Neutrophil (primary cell): ENCODE results near the gene VPS8.

Experiments
- H3K27ac ChIP-seq: fragments of 200-600 bp; sonication (generic); 2 replicates; pipeline ENCODE4 v1.5.1; 2016; ENCODE audit warnings: mild to moderate bottlenecking, moderate library complexity
- H3K27me3 ChIP-seq: fragments of 200-600 bp; sonication (generic); 2 replicates; pipeline ENCODE4 v1.6.0; 2016; ENCODE audit warnings: mild to moderate bottlenecking
- H3K36me3 ChIP-seq: fragments of 200-600 bp; sonication (generic); 2 replicates; pipeline ENCODE4 v1.5.1; 2017
- H3K4me1 ChIP-seq, 2 experiments: fragments of 200-600 bp in 1 of 2; sonication (generic) in 1 of 2; 1 replicate in 1 of 2; 2 replicates in 1 of 2; pipeline versions ENCODE4 v1.5.1 to v1.6.1; 2013 to 2016; ENCODE audit warnings: low read depth in 1 of 2, low read length in 1 of 2, mild to moderate bottlenecking in 1 of 2, moderate library complexity in 1 of 2; ENCODE audit not compliant: control insufficient read depth in 1 of 2, insufficient read depth in 1 of 2
- H3K4me3 ChIP-seq, 2 experiments: fragments of 200-600 bp in 1 of 2; sonication (generic) in 1 of 2; 1 replicate in 1 of 2; 2 replicates in 1 of 2; pipeline ENCODE4 v1.5.1; 2013 to 2016; ENCODE audit warnings: low read depth in 1 of 2, low read length in 1 of 2, mild to moderate bottlenecking in 1 of 2, moderate library complexity in 1 of 2
- H3K9me3 ChIP-seq: fragments of 200-600 bp; sonication (generic); 2 replicates; pipeline ENCODE4 v1.5.1; 2016
- TF ChIP-seq, protein P1 (sequence below): fragments of 200-600 bp; sonication (generic); IDR thresholded peaks from 2 replicates; pipeline ENCODE4 v1.5.1; 2016; ENCODE audit warnings: antibody characterized with exemption

Gene VPS8

GRCh38 chr3:185029086-185029485, 217.1 kb downstream of the VPS8 start:
- Histone ChIP-seq H3K4me1 (no peaks in the 10 kb centered on the region), H3K27me3 (no peaks in the 10 kb centered on the region), H3K9me3 (no peaks in the 10 kb centered on the region), H3K27ac (no peak overlapping the region), H3K36me3 (peaks cover 70% of the 10 kb centered on the region), H3K4me3 (no peak overlapping the region)
- TF ChIP-seq, protein P1, sequence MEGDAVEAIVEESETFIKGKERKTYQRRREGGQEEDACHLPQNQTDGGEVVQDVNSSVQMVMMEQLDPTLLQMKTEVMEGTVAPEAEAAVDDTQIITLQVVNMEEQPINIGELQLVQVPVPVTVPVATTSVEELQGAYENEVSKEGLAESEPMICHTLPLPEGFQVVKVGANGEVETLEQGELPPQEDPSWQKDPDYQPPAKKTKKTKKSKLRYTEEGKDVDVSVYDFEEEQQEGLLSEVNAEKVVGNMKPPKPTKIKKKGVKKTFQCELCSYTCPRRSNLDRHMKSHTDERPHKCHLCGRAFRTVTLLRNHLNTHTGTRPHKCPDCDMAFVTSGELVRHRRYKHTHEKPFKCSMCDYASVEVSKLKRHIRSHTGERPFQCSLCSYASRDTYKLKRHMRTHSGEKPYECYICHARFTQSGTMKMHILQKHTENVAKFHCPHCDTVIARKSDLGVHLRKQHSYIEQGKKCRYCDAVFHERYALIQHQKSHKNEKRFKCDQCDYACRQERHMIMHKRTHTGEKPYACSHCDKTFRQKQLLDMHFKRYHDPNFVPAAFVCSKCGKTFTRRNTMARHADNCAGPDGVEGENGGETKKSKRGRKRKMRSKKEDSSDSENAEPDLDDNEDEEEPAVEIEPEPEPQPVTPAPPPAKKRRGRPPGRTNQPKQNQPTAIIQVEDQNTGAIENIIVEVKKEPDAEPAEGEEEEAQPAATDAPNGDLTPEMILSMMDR, result no peak

GRCh38 chr3:185030399-185030798, 218.4 kb downstream of the VPS8 start:
- TF ChIP-seq, protein P1, result no peak
- Histone ChIP-seq H3K4me3 (no peak overlapping the region), H3K27me3 (no peaks in the 10 kb centered on the region), H3K9me3 (no peaks in the 10 kb centered on the region), H3K4me1 (no peaks in the 10 kb centered on the region), H3K36me3 (peaks cover 58% of the 10 kb centered on the region), H3K27ac (no peak overlapping the region)

DNA sequence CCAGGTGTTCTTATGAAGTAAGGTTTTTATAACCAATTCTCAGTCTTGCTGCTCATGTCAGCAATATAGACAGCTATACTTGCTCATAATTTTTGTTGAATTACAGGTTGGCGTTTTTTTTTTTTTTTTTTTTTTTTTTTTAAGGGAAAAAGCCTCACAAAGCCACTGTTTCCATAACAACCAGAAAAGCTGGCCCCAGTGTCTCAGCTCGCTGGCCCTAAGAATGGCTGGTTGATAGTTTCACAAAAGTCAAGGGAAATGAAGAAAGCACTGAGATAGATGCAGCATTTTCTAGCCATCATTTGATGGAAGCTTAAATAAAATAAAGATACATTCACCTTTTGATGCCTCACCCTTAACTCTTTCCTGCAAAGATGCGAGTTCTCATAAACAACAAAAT, 219.0 kb downstream of the VPS8 start:
- TF ChIP-seq, protein P1, result no peak
- peaks cover 52% of the 10 kb centered on the region for H3K36me3 ChIP-seq
- no peaks in the 10 kb centered on the region for H3K9me3 ChIP-seq
- H3K27ac ChIP-seq, result no peak overlapping the region
- H3K27me3 ChIP-seq, result no peaks in the 10 kb centered on the region
- no peak overlapping the region for H3K4me3 ChIP-seq
- no peaks in the 10 kb centered on the region for H3K4me1 ChIP-seq

DNA sequence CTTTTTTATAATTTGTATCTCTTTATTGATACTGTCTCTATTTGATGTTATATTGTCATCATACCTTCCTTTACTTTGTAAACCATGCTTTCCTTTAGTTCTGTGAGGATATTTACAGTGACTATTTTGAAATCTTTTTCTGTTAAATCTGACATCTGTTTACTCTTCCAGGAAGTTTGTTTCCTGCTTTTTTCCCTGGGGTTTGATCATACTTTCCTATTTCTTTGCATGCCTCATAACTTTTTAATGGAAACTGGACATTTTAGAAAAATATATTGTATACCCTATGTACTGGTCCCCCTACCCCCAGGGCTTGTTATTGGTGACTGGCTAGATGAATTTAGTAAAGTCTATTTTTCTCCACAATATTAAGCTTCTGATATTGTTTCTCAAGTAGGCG, 225.8 kb downstream of the VPS8 start:
- H3K27me3 ChIP-seq, result no peaks in the 10 kb centered on the region
- no peak overlapping the region for H3K27ac ChIP-seq
- no peak overlapping the region for H3K4me3 ChIP-seq
- no peaks in the 10 kb centered on the region for H3K4me1 ChIP-seq
- H3K9me3 ChIP-seq, result no peaks in the 10 kb centered on the region
- TF ChIP-seq, protein P1, result no peak
- peaks cover 16% of the 10 kb centered on the region for H3K36me3 ChIP-seq

GRCh38 chr3:185040425-185040824, 228.5 kb downstream of the VPS8 start:
- peaks cover 28% of the 10 kb centered on the region for H3K36me3 ChIP-seq
- peaks cover 0 to 3% of the 10 kb centered on the region in 2 experiments for H3K4me1 ChIP-seq
- H3K27ac ChIP-seq, result no peak overlapping the region
- no peak overlapping the region for H3K4me3 ChIP-seq
- H3K9me3 ChIP-seq, result no peaks in the 10 kb centered on the region
- no peaks in the 10 kb centered on the region for H3K27me3 ChIP-seq
- TF ChIP-seq, protein P1, result no peak

DNA sequence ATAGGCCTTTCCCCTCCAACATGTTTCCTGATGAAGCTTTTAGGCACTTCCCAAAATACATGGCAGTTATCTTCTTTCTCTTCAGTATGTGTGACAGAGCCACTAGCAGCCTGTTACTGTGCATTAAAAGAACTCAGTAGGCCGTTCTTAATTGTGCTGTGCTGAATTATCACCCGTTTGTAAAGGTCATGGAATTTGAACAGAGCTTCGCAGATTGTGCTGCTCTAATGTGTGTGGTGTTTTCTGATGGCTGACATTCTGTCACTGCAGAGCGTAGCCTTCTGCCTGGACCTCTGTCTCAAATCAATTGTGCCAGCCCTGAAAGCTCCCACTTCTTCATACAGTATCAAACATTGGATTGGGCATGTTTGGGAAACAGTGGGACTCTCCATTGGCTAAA, 229.6 kb downstream of the VPS8 start:
- Histone ChIP-seq H3K36me3 (peaks cover 31% of the 10 kb centered on the region), H3K27me3 (no peaks in the 10 kb centered on the region), H3K9me3 (no peaks in the 10 kb centered on the region), H3K4me3 (no peak overlapping the region), H3K27ac (no peak overlapping the region), H3K4me1 (peaks cover 0 to 3% of the 10 kb centered on the region in 2 experiments)
- TF ChIP-seq, protein P1, result no peak
